Stimulated activated CD4-positive, alpha-beta T cell treated with anti-CD3 and anti-CD28 coated beads, Interleukin-4, amount 100 ng/mL, for 1 hour (primary cell): Measurements from ENCODE around the gene CXCL12.

Experiments
- DNase-seq: peaks from one replicate; pipeline ENCODE4 v3.0.0-alpha.2; 2020

CXCL12 gene

DNA sequence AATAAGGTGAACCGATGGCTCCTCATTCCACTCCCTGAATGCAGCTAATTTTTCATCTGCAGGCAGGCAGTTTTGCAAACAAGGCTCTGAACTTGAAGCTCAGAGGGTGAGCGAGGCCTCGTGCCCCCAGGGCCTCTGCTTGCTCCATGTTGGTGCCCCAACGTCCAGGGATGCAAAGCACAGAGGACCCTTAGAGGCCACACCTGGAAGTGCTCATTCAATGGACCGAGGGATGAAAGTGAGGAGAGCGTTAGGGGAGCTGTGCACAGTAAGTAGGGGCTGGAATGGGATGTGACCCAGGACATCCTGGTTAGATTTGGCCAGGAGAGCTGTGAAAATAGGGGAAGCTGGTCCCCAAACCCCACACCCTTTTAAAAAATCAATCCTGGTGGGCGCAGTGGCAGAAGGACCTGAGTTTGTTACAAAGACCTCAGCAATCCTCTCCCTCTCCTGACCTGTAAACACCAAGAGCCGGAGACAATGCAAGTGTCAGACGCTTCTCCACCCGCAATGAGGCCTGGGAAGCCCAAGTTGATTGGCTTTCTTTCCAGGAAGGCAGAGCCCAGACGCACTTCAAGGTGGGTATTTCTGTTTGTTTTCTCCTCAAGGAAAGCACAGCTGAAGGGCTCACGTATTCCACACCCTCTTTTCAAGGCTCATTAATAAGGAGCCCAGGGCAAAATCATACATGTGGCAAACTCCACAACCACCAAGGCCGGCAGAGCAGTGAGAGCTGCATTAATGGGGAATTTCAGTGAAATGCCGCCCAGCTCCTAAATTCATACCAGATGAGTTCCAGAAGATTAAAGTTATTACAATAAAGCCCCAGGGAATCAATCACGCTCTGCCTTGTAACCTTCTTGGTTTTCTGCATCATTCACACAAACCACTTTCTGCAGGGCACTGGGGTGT lies 14.1 kb upstream of the CXCL12 start:
- DNase-seq = no peak

- DNase-seq = no peak
These were observed 13.4 kb upstream of the CXCL12 start for GRCh38 chr10:44398271-44398670.

GRCh38 chr10:44397476-44398225 lies 12.8 kb upstream of the CXCL12 start:
- DNase-seq = no peak

DNA sequence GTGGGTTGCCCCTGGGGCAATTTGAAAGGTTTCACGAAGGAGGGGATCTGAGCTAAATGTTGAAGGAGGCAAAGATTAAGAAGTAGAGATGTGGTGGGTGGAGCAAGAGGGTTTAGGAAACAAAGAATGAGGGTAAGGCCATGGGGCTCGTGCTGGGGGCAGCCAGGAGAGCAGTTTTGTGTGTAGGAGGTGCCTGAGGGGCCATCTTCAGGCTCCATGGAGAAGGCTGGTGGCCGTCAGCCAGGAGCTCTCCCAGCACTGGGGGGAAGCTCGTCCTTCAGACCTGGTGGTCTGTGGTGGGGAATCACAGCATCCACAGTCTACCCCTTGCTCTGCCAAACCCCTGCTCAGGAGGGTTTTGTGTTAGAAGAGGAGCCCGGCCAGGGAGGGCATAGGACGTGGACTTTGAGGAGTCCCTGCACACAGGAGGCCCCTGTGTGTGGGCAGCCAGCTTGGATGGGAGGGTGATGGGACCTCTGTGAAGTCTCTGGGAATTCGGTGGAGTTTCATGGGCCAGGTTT lies 11.8 kb upstream of the CXCL12 start:
- no peak for DNase-seq

DNA sequence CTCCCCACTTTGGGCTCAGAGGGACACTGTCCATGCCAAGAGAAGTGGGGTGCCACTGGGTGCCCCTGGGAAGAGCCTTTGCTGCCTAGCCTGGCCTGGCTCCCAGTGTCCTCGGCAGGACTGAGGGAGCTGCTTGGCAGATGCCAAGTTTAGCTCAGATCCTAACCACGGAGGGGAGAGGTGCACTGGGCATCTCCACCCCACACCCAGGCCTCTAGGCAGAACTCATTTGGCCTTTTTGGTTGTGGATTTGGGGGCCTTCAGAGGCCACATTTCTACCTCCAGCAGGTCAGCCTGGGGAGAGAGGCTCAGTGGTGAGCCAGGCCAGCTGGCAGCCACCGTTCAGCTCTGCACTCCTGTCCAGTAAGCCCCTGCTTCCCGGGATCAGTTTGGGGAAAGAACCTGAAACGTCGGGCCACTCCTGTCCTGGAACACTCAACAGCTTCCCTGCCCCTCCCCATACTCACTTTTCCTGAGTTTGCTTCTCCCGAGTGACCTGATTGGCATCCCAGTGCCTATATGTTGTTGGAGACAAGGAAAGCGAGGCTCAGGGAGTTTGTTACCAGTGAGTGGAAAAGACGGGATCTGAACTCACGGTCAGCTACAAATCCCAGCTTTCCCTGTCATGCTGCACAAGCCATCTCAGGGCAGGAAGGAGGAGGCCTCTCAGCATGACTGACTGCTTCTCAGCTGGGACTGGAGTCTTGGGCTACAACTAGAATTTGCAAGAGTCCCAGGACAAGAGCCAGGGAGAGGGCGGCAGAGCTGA lies 11.2 kb upstream of the CXCL12 start:
- DNase-seq = no peak

DNA sequence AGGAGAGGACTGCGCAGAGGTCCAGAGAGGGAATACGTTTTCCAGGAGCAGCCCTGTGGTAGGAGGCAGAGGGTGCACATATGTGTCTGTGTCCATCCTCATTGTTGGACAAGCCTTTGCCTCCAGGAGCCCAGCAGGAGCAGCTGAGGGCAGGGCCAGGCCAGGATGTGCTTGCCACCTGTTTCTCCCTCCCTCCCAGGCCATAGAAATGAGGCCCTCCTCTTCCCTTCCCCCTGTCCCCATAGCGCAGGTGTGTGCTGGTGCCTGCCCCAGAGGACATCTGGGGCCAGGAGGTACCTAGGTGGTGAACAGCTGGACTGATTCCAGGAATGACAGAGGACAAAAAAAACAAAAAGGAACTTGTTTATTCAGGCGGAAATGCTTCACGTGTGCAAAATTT lies 10.5 kb upstream of the CXCL12 start:
- no peak for DNase-seq

DNA sequence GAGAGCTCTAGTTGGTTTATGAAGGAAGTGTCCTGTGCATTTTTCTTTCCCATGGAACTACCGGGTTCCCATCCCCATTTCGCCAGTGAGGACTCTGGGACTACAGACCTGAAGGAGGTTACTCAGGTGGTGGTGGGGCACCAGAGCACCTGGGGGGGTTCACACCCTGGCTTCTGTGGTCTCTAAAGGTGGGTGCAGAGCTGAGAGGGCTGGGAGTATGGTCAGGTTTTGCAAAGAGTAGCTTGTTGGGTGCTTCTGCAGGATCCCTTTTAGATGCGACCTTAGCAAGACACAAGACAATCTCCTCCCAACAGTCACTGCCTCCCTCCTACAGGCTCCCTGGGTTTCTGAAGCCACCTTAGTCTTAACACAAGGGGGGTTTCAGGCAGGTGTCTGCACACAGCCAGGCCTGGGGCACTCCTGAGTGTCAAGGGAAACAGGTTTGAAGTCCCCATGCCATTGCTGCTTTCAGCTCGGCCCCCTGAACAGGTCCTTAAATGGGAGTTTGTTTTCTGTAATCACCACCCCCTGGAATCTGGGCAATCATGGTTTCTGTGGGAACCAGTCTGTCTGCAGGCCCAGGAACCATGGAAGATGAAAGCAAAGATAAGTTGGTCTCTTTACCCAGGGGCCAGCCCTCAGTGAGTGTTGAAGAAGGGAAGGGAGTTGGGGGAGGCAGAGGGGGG lies 9.9 kb upstream of the CXCL12 start:
- no peak for DNase-seq

- DNase-seq = no peak
These were observed 9.1 kb upstream of the CXCL12 start for GRCh38 chr10:44393834-44394547.

DNA sequence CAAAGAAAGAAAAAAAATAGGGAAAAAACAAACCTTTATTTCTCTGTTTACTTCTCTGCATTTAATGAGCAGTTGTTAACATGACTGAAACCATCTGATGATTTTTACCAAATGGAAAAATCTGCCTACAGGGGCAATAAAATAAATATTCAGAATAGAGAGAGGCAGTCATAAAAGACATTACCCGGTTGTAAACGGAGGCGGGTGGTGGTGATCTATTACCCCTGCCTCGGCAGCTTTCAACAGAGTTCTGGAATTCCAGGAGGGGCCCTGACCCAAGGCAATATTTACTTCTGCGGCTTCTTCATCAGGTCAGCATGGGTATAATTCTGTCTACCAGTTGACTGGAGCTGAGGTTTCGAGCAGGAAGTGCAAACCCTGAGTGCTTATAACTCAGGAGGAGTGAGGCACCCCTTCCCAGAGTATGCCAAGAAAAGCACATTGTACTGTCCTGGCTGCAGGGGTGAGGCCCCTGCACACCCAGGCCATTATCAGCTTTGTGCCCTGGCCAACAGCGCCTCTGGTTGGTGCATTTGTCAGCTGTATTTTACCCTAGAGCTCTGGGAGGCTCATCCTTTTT lies 8.2 kb upstream of the CXCL12 start:
- DNase-seq = no peak

DNA sequence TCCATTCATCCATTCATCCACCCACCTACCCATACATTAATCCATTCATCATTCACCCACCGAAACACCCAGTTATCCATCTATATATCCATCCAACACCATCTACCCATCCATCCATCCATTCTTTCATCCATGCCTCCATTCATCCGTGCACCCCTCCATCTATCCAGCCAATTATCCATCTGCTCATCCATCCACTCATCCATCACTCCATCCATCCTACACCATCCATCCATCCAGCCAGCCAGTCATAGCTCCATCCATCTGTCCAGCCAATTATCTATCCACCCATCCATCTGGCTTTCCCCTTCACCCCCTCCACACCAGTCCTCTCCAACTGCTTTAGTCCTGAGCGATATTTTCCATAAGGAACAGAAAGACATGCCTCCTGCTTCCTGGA lies 7.5 kb upstream of the CXCL12 start:
- no peak for DNase-seq

DNA sequence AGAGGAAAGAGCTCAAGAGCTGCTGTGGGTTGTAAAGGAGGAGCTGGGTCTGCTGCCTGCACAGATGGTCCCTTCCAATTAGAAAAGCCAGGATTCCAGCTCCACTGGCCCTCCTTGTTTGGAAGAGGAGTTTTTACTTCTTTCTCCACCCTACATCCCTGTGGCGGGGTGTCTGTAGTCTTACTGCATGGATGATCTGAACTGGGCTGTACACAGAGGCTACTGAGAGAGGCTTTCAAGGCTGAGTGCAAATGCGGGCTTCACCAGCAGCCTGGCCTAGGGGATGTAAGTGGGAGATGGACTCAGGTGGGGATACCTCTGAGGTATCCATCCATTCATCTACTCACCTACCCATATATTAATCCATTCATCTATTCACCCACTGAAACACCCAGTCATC lies 7.1 kb upstream of the CXCL12 start:
- no peak for DNase-seq

DNA sequence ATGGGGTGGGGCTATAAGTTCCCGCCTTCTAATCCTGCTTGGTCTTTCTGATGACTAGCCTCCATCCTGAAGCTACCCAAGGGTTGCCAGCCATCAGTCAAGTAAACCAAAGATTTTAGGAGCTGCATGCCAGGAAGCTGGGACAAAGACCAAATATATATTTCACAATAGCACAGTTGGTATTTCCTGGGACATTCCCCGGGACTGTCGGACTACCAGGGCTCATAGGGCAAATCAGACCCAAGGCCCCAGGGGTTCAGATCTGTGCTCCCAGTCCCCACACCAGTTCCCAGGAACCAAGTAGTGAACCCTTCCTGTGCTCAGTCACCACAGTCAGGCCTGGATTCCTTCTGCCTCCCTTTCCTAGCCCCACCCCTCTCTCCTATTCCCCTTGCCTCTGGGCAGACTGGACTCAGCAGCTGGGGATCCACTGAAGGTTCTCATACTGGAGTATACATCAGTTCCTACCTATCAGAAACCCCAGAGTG lies 5.7 kb upstream of the CXCL12 start:
- DNase-seq = no peak

GRCh38 chr10:44389556-44389955 lies 4.7 kb upstream of the CXCL12 start:
- no peak for DNase-seq

- DNase-seq = no peak
These were observed 4.3 kb upstream of the CXCL12 start for GRCh38 chr10:44389150-44389549.

DNA sequence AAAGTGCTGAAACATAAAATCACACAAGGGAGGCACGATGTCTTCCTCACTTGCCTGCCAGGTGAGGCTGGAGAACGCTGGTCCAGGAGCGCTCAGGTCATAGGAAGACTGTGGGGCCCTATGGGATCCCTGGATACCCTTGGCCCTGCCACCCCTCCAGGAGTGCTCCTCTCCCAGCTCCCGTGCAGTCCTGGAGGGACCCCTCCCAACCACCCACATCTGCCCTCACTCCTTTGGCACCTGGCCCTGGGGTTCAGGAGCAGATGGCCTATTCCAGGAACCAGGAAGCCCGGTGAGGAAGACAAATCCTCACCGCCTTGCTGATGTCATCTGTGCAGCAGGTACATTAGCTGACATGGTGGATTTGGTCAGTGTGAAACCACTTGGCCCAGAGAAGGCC lies 3.7 kb upstream of the CXCL12 start:
- DNase-seq = no peak

DNA sequence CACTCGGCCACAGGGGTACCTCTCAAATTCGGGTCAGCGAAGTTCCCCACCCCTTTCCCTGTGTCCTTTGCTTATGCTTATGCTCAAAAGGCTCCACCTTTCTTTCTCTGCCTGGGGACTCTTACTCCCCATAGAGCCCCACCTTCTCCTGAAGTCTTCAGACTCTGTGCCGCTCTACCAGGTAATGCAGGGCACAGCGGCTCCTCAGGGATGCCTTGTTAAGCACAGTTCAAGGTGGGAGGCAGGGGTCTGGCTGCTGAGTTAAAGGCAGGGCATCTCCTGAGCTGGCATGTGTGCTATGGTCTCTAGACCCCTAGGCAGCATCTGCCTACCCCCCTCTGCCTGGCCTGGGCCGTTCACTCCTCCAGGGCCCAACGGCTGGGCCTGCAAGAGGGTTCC lies 3.0 kb upstream of the CXCL12 start:
- no peak for DNase-seq

DNA sequence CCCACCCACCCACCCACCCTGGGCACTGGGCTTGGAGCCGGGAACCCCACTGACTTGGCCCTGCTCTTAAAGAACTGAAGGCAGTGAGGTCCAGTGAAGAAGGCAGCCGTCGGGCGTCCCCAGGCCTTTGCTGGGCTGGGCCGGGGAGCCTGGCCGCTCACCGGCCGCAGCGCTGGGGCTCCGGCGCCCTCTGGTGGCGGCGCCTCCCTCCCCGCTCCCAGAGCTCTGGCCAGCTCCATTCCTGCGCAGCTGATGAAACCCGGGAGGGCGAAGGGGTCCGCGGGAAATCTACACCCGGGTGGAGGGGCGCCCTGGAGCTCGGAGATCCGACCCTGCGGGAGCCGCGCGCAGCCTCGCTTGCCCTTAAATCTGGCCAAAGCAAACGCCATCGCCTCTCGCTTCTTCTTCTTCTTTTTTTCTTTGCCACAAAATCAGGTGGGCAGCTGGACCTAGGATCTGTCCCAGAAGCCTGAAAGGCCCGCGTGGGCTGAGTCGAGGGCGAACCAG lies 1.7 kb upstream of the CXCL12 start:
- DNase-seq = peak; percentile 39

DNA sequence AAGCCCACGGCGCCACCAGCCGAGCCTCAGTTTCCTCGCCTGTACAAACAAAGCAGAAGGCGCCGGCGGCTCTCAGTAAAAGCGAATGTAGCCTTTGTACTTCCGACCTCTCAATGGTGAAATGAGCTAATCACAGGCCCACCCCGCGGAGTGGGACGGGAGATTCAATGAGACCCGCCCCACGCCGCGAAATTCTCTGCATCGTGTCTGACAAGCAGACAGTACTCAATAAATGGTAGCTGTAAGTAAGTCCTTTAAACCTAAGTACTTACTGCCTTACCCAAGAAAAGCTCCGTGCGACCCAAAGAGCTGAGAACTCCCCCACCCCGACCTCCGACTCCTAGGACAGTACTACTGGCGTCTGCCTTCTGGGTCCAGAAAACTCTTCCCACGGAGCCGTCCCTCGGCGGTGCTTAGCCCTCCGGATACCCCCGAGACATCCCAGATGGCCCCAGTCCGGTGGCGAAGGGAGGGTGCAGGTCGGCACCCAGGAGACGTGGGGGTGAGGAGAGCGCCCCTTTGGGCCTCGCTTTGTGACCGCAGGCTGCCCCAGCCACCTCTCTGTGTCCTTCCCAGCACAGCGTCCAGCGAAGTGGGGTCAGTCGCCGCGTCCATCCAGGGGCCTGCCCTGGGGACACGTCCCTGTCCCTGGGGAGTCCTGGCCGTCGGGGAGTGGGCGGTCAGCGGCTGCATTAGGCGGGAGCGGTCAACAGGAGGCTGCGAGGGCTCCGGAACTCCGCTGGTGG lies 972 bp upstream of the CXCL12 start:
- DNase-seq = no peak

DNA sequence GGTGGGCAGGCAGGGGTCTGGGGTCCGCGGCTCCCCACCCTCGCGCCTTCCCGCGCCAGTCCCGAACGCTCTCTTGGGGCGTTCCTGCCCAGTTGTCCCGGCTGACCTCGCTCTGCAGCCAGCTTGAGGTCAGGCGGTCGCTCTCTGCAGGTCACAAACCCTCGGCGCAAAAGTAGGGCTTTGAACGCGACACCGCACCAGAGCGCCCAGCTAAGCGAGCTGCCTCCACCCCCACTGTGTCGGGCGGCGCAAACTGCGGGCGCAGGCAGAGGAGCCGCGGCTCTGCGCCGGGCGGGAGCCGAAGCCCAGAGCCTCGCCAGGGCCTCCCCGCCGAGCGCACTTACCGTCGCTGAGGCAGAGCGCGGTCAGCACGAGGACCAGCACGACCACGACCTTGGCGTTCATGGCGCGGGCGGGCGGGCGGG lies 284 bp downstream of the CXCL12 start:
- DNase-seq = no peak
